Measurements from ENCODE around the gene CLN5. TPM values are rescaled to one million over a fixed set of nuclear protein-coding genes. Genes with fewer than 3 reads are reported as not detected.

Gene CLN5
- total RNA-seq, 1 donor from 2014 or later, result 22.1 TPM

Other genes starting within 250 kb of the CLN5 start
- 142 and 301 TPM in 2 replicates for gene KCTD12, start 105.7 kb upstream of the CLN5 start, total RNA-seq
- gene ACOD1, start 43.6 kb upstream of the CLN5 start, total RNA-seq, result not detected in 2 replicates
- gene FBXL3, start 35.1 kb downstream of the CLN5 start, total RNA-seq, result 52.6 and 64.4 TPM in 2 replicates